A673 (cell line): ENCODE results near the gene TMTC2. TPM values are rescaled to one million over a fixed set of nuclear protein-coding genes. Genes with fewer than 3 reads are reported as not detected.

ENCODE experiments used
- Bru-seq: library from RNA; stranded (reverse); fragments of 400-500 nt; gene quantifications from one replicate; lab custom pipeline; 2021; lab: Mats Ljungman, UMichigan
- BruChase-seq, 2 experiments: library from RNA; stranded (reverse); fragments of 400-500 nt; gene quantifications; one replicate each; lab custom pipeline; 2021; lab: Mats Ljungman, UMichigan
- BruUV-seq: library from RNA; stranded (reverse); fragments of 400-500 nt; replicated peaks from 2 replicates; lab custom pipeline; 2021; lab: Mats Ljungman, UMichigan
- CTCF ChIA-PET: fragments of 300-600 bp; sonication (Branson Sonifier 250); formaldehyde crosslinking; loops from one replicate; lab custom pipeline; 2022; ENCODE audit warnings: antibody characterized with exemption; lab: Charles Lee
- POLR2A ChIA-PET: fragments of 300-600 bp; sonication (Branson Sonifier 250); formaldehyde crosslinking; loops from one replicate; lab custom pipeline; 2022; ENCODE audit warnings: antibody characterized with exemption; ENCODE audit not compliant: low non-redundant PET; lab: Charles Lee
- DNase-seq: peaks from one replicate; pipeline ENCODE4 v3.0.0-alpha.2; 2015; ENCODE audit warnings: low spot score
- H3K27ac ChIP-seq: fragments of 200-600 bp; sonication (generic); 2 replicates; pipeline ENCODE4 v1.5.1; 2016; ENCODE audit warnings: mixed run types, low read depth, mild to moderate bottlenecking, mixed read lengths, antibody characterized with exemption, low read length; ENCODE audit not compliant: poor library complexity, severe bottlenecking
- H3K27me3 ChIP-seq: fragments of 200-600 bp; sonication (generic); replicated peaks from 2 replicates; pipeline ENCODE4 v1.6.1; 2017; ENCODE audit warnings: mixed run types, low read depth, mild to moderate bottlenecking, mixed read lengths, antibody characterized with exemption, low read length; ENCODE audit not compliant: insufficient read depth, poor library complexity
- H3K36me3 ChIP-seq: fragments of 200-600 bp; sonication (generic); 2 replicates; pipeline ENCODE4 v1.6.1; 2016; ENCODE audit warnings: mixed run types, mild to moderate bottlenecking, mixed read lengths, antibody characterized with exemption, low read length; ENCODE audit not compliant: insufficient read depth, poor library complexity, severe bottlenecking
- H3K4me1 ChIP-seq: fragments of 200-600 bp; sonication (generic); 2 replicates; pipeline ENCODE4 v1.6.1; 2017; ENCODE audit warnings: mixed run types, mild to moderate bottlenecking, mixed read lengths, antibody characterized with exemption, low read length; ENCODE audit not compliant: insufficient read depth, poor library complexity, severe bottlenecking
- H3K4me3 ChIP-seq: fragments of 200-600 bp; sonication (generic); 2 replicates; pipeline ENCODE4 v1.5.1; 2016; ENCODE audit warnings: low read depth, mixed run types, mild to moderate bottlenecking, mixed read lengths, low read length; ENCODE audit not compliant: poor library complexity, severe bottlenecking
- H3K9me3 ChIP-seq: fragments of 200-600 bp; sonication (generic); 2 replicates; pipeline ENCODE4 v1.6.1; 2016; ENCODE audit warnings: mixed run types, low read depth, mild to moderate bottlenecking, mixed read lengths, antibody characterized with exemption, low read length; ENCODE audit not compliant: poor library complexity, severe bottlenecking
- CTCF ChIP-seq: fragments of 300-800, 200-600 bp; sonication (generic); conservative IDR thresholded peaks from 2 replicates; pipeline ENCODE4 v1.5.1; 2017; ENCODE audit warnings: low read depth, mild to moderate bottlenecking, antibody characterized with exemption, low read length, moderate library complexity, mixed read lengths
- EZH2 ChIP-seq: fragments of 200-600 bp; sonication (generic); IDR thresholded peaks from 2 replicates; pipeline ENCODE4 v1.6.1; 2017; ENCODE audit warnings: borderline replicate concordance, low read depth, mild to moderate bottlenecking, mixed read lengths, antibody characterized with exemption, low read length; ENCODE audit not compliant: poor library complexity, severe bottlenecking
- intact Hi-C: fragments of 100-400 bp; cut with micrococcal nuclease; formaldehyde crosslinking; loops from one replicate; pipeline ENCODE4 v1.10.0; 2022; ENCODE audit not compliant: unreplicated experiment
- long read RNA-seq: library from polyadenylated mRNA; stranded (forward); transcript quantifications from one replicate; pipeline ENCODE4 v2.0.0, GENCODE V29; 2022
- total RNA-seq: library from RNA; stranded (reverse); gene quantifications from 2 replicates; pipeline ENCODE4 v1.2.3, GENCODE V29; 2021

TMTC2 gene
- total RNA-seq: 3.3 and 3.7 TPM in 2 replicates
- Bru-seq, nascent RNA: percentile 51 among the genes with signal in this experiment
- BruChase-seq, experiment 1, labeled RNA remaining after a 2-hour chase: percentile 46 among the genes with signal in this experiment
- BruChase-seq, experiment 2, labeled RNA remaining after a 6-hour chase: percentile 48 among the genes with signal in this experiment
- long read RNA-seq, partial matches to known transcripts: 1 of 2 reads
- long read RNA-seq, other reads (novel, unspliced or antisense): 1 of 2 reads

- H3K27me3 ChIP-seq: no peaks in the 10 kb centered on the region
- BruUV-seq: no TSS peak
- POLR2A ChIA-PET: interaction anchor here (0.6 kb wide), 1 partner anchor 740 kb away, joined by 3 read pairs; no protein-coding TSS in a partner anchor
- no peak for TF ChIP-seq CTCF
- TF ChIP-seq EZH2: no peak
- no peaks in the 10 kb centered on the region for H3K9me3 ChIP-seq
- intact Hi-C loops: loop anchor here (2.0 to 10.0 kb wide), 10 partner anchors 108 to 1816 kb away; no protein-coding TSS in a partner anchor
- peaks cover 20% of the 10 kb centered on the region for H3K4me1 ChIP-seq
- CTCF ChIA-PET: interaction anchor here (0.7 to 2.3 kb wide), 12 partner anchors 57 to 1817 kb away, joined by 3 to 10 read pairs (median 4); no protein-coding TSS in a partner anchor
- DNase-seq: peak; percentile 93
- H3K36me3 ChIP-seq: no peaks in the 10 kb centered on the region
- H3K27ac ChIP-seq: peak within 1 kb of the TSS; percentile 54
- peak within 1 kb of the TSS; percentile 69 for H3K4me3 ChIP-seq
Observed at GRCh38 chr12:82686168-82687020, at the start of gene TMTC2. Gene TMTC2, plus strand, starts transcription at chr12:82686906.

GRCh38 chr12:82638324-82638723 is 48.4 kb upstream of the TMTC2 start:
- intact Hi-C loops: no loop called here
- CTCF ChIA-PET: no interaction called here
- TF ChIP-seq CTCF: no peak
- TF ChIP-seq EZH2: no peak

DNA sequence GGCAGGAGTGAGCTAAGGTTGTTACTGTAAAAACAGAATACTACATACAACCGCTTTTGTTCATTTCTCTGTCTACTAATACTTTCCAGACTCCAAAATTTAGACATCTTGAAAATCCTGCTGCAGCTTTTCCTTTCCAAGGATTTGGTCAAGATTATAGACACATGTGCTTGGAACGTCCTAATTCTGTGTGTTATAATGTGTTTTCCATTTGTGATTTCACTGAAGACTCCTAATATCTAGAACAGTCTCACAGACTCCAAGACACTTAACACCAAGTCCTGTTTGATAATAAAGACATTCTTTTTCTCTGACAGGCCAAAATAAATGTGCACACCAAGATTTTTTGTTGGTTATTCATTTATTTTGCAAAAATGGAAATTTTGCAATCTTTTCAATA is 41.8 kb upstream of the TMTC2 start:
- Histone ChIP-seq H3K27me3 (no peaks in the 10 kb centered on the region), H3K27ac (no peak overlapping the region), H3K4me3 (no peak overlapping the region), H3K4me1 (no peaks in the 10 kb centered on the region), H3K36me3 (no peaks in the 10 kb centered on the region), H3K9me3 (no peaks in the 10 kb centered on the region)
- BruUV-seq: no TSS peak
- DNase-seq: no peak
- POLR2A ChIA-PET: no interaction called here
- TF ChIP-seq CTCF: no peak
- TF ChIP-seq EZH2: no peak
- intact Hi-C loops: no loop called here
- CTCF ChIA-PET: no interaction called here

More at GRCh38 chr12:82638324-82638723, 48.4 kb upstream of the TMTC2 start:
- H3K27ac ChIP-seq: no peak overlapping the region
- no peaks in the 10 kb centered on the region for H3K27me3 ChIP-seq
- H3K9me3 ChIP-seq: no peaks in the 10 kb centered on the region
- no peaks in the 10 kb centered on the region for H3K36me3 ChIP-seq
- no TSS peak for BruUV-seq
- no peak for DNase-seq
- no peaks in the 10 kb centered on the region for H3K4me1 ChIP-seq
- H3K4me3 ChIP-seq: no peak overlapping the region
- POLR2A ChIA-PET: no interaction called here
